B cell (primary cell): ENCODE measurements around the gene RERE. TPM values are rescaled to one million over a fixed set of nuclear protein-coding genes. Genes with fewer than 3 reads are reported as not detected.
A peak's percentile ranks its signal among the peaks of the same experiment; 100 is the strongest.

Experiments used
- ATAC-seq: fragments of 200-7000 bp; cut with Tn5 transposase; one replicate; pipeline ENCODE4 v1.10.0; 2021; ENCODE audit warnings: low read depth, mild to moderate bottlenecking, moderate number of reproducible peaks, moderate library complexity
- CTCF ChIA-PET: fragments of 350-600 bp; sonication (Branson Sonifier 250); formaldehyde crosslinking; loops from one replicate; lab custom pipeline; 2021; ENCODE audit warnings: antibody characterized with exemption, inconsistent platforms; lab: Charles Lee
- POLR2A ChIA-PET: fragments of 350-600 bp; sonication (Branson Sonifier 250); formaldehyde crosslinking; loops from one replicate; lab custom pipeline; 2021; ENCODE audit warnings: antibody characterized with exemption; lab: Charles Lee
- DNase-seq: peaks from one replicate; pipeline ENCODE4 v3.0.0; 2013
- H2AFZ ChIP-seq: 2 replicates; pipeline ENCODE4 v1.6.1; 2012; ENCODE audit warnings: mild to moderate bottlenecking, low read depth, low read length; ENCODE audit not compliant: insufficient read depth, poor library complexity, severe bottlenecking
- H3K27ac ChIP-seq, 2 donors: 1 replicate in 1 of 2; 2 replicates in 1 of 2; pipeline ENCODE4 v1.5.1; 2012 to 2013; ENCODE audit warnings: low read length in 2 of 2, mild to moderate bottlenecking in 2 of 2, moderate library complexity in 1 of 2
- H3K27me3 ChIP-seq, 4 experiments: fragments of 200-600 bp in 1 of 4; sonication (generic) in 1 of 4; replicated peaks in 1 of 4; 1 replicate in 2 of 4; 2 replicates in 2 of 4; pipeline versions ENCODE4 v1.6.1 to v1.7.0; 2013 to 2016; ENCODE audit warnings: low read length in 3 of 4, mild to moderate bottlenecking in 2 of 4, mixed read lengths in 1 of 4, moderate library complexity in 1 of 4; ENCODE audit not compliant: insufficient read depth in 4 of 4, control insufficient read depth in 3 of 4; ENCODE audit errors: control extremely low read depth in 1 of 4
- H3K36me3 ChIP-seq, 2 experiments: replicated peaks in 1 of 2; 1 replicate in 1 of 2; 2 replicates in 1 of 2; pipeline versions ENCODE4 v1.6.1 to v1.7.1; 2013; ENCODE audit warnings: low read length in 1 of 2; ENCODE audit not compliant: insufficient read depth in 2 of 2, control insufficient read depth in 1 of 2; ENCODE audit errors: control extremely low read depth in 1 of 2, extremely low read depth in 1 of 2
- H3K4me1 ChIP-seq, 2 donors: fragments of 200-600 bp in 1 of 2; sonication (generic) in 1 of 2; 1 replicate in 1 of 2; 2 replicates in 1 of 2; pipeline versions ENCODE4 v1.5.1 to v1.6.1; 2013 to 2017; ENCODE audit warnings: low read length in 2 of 2; ENCODE audit not compliant: control insufficient read depth in 2 of 2, insufficient read depth in 2 of 2
- H3K4me2 ChIP-seq: replicated peaks from 2 replicates; pipeline ENCODE3; 2012; ENCODE audit warnings: mild to moderate bottlenecking, low read depth, low read length; ENCODE audit not compliant: poor library complexity, severe bottlenecking
- H3K4me3 ChIP-seq, 5 experiments: fragments of 200-600 bp in 1 of 5; sonication (generic) in 1 of 5; 1 replicate in 3 of 5; 2 replicates in 2 of 5; pipeline versions ENCODE4 v1.5.1 to v1.7.0; 2011 to 2016; ENCODE audit warnings: low read length in 4 of 5, mild to moderate bottlenecking in 4 of 5, low read depth in 2 of 5, control low read depth in 1 of 5, moderate library complexity in 1 of 5; ENCODE audit not compliant: insufficient read depth in 1 of 5; ENCODE audit errors: control extremely low read depth in 1 of 5, extremely low read depth in 1 of 5
- H3K79me2 ChIP-seq: fragments of 200-600 bp; sonication (generic); one replicate; pipeline ENCODE4 v1.6.0; 2016; ENCODE audit warnings: low read length; ENCODE audit not compliant: control insufficient read depth, insufficient read depth
- H3K9ac ChIP-seq: fragments of 200-600 bp; sonication (generic); 2 replicates; pipeline ENCODE4 v1.6.1; 2017; ENCODE audit warnings: mild to moderate bottlenecking, low read length, moderate library complexity
- H3K9me3 ChIP-seq, 3 donors: one replicate each; pipeline versions ENCODE4 v1.6.1 to v1.7.1; 2013; ENCODE audit warnings: low read length in 2 of 3; ENCODE audit not compliant: control insufficient read depth in 2 of 3, insufficient read depth in 1 of 3; ENCODE audit errors: control extremely low read depth in 1 of 3
- H4K20me1 ChIP-seq: 2 replicates; pipeline ENCODE4 v1.6.0; 2012; ENCODE audit warnings: mild to moderate bottlenecking, low read length; ENCODE audit not compliant: insufficient read depth, control insufficient read depth, poor library complexity, severe bottlenecking
- H3K27ac Mint-ChIP-seq: one replicate; pipeline ENCODE4 v1.8.0; 2021; ENCODE audit warnings: mixed read lengths
- H3K27me3 Mint-ChIP-seq: one replicate; pipeline ENCODE4 v1.8.0; 2021; ENCODE audit warnings: mixed read lengths
- H3K4me1 Mint-ChIP-seq: one replicate; pipeline ENCODE4 v1.8.0; 2021; ENCODE audit warnings: mixed read lengths
- H3K4me3 Mint-ChIP-seq: one replicate; pipeline ENCODE4 v1.8.0; 2021; ENCODE audit warnings: mixed read lengths
- H3K9me3 Mint-ChIP-seq: one replicate; pipeline ENCODE4 v1.8.0; 2022; ENCODE audit warnings: mixed read lengths; ENCODE audit not compliant: insufficient read depth
- CTCF ChIP-seq: fragments of 200-600 bp; IDR thresholded peaks from one replicate; pipeline ENCODE4 v1.8.0; 2022; ENCODE audit warnings: antibody characterized with exemption, mild to moderate bottlenecking
- EZH2 ChIP-seq: IDR thresholded peaks from 2 replicates; pipeline ENCODE4 v1.6.1; 2012; ENCODE audit warnings: borderline replicate concordance, low read depth, mild to moderate bottlenecking, moderate library complexity, low read length; ENCODE audit not compliant: insufficient read depth, poor library complexity, severe bottlenecking
- WGBS: methylation state at CpG from one replicate; pipeline ENCODE4 v1.1.5; 2013; ENCODE audit warnings: missing lambda C conversion rate; ENCODE audit not compliant: insufficient coverage; 5-methylcytosine and 5-hydroxymethylcytosine counted together
- intact Hi-C: fragments of 100-400 bp; cut with micrococcal nuclease; formaldehyde crosslinking; loops from one replicate; pipeline ENCODE4 v1.10.0; 2022
- polyA plus RNA-seq: library from polyadenylated mRNA; depleted of rRNA; stranded (reverse); fragments of >200 nt; gene quantifications from 2 replicates; pipeline ENCODE4 v1.2.3, GENCODE V29; 2012
- total RNA-seq, 2 donors: library from RNA; stranded (reverse); fragments of 120-200 nt in 1 of 2; gene quantifications; 1 replicate in 1 of 2; 2 replicates in 1 of 2; pipeline versions ENCODE4 v1.2.3 to v1.2.4, GENCODE V29; 2013 to 2022

RERE gene
- total and polyA plus RNA-seq, 2 donors (not counting 1 experiment from before 2014, with no cell fraction given) = 27.3 to 132 TPM

GRCh38 chr1:8862528-8862927, 45.1 kb upstream of the RERE start:
- ChIA-PET POLR2A (no interaction called here), CTCF (interaction anchor here (0.5 to 13.0 kb wide), 15 partner anchors 10 to 530 kb away, joined by 3 to 119 read pairs (median 3); partner anchors contain the start of gene ENO1)
- peak; percentile 50 for ATAC-seq
- H3K4me3 ChIP-seq = no peak overlapping the region
- no peaks in the 10 kb centered on the region for H3K27me3 ChIP-seq
- no peak overlapping the region for H3K9ac ChIP-seq
- H2AFZ ChIP-seq = no peak overlapping the region
- Mint-ChIP-seq H3K27ac (no peak overlapping the region), H3K4me1 (peaks cover 18% of the 10 kb centered on the region), H3K9me3 (no peaks in the 10 kb centered on the region), H3K27me3 (no peaks in the 10 kb centered on the region), H3K4me3 (no peak overlapping the region)
- no peak overlapping the region for H3K27ac ChIP-seq
- no peak overlapping the region for H3K4me2 ChIP-seq
- DNase-seq = peak; percentile 55
- H3K9me3 ChIP-seq = no peaks in the 10 kb centered on the region
- intact Hi-C loops = no loop called here
- peaks cover 15% of the 10 kb centered on the region for H4K20me1 ChIP-seq
- peak; percentile 67 for TF ChIP-seq CTCF
- no peak for TF ChIP-seq EZH2
- peaks cover 11 to 89% of the 10 kb centered on the region in 2 experiments for H3K36me3 ChIP-seq
- H3K79me2 ChIP-seq = no peaks in the 10 kb centered on the region
- 89% methylated on average over 3 of the region's 4 CpGs for WGBS
- H3K4me1 ChIP-seq = peaks cover 7 to 8% of the 10 kb centered on the region in 2 donors

GRCh38 chr1:8860738-8861516, 43.5 kb upstream of the RERE start:
- H4K20me1 ChIP-seq = peaks cover 15% of the 10 kb centered on the region
- no peak overlapping the region for H3K4me3 Mint-ChIP-seq

More at GRCh38 chr1:8860738-8861516, 43.5 kb upstream of the RERE start:
- ChIA-PET POLR2A (no interaction called here), CTCF (interaction anchor here (0.6 to 13.0 kb wide), 14 partner anchors 12 to 299 kb away, joined by 3 to 119 read pairs (median 3); partner anchors contain the start of gene ENO1)
- DNase-seq = no peak
- Histone ChIP-seq H3K4me1 (peaks cover 7 to 8% of the 10 kb centered on the region in 2 donors), H3K4me2 (no peak overlapping the region), H3K9me3 (no peaks in the 10 kb centered on the region), H3K36me3 (peaks cover 8 to 79% of the 10 kb centered on the region in 2 experiments), H3K79me2 (no peaks in the 10 kb centered on the region), H3K27ac (no peak overlapping the region), H3K9ac (no peak overlapping the region), H2AFZ (no peak overlapping the region), H3K4me3 (no peak overlapping the region), H3K27me3 (no peaks in the 10 kb centered on the region)
- intact Hi-C loops = no loop called here
- no peak for ATAC-seq
- Mint-ChIP-seq H3K9me3 (peaks cover 2% of the 10 kb centered on the region), H3K27me3 (no peaks in the 10 kb centered on the region), H3K4me1 (peaks cover 18% of the 10 kb centered on the region), H3K27ac (no peak overlapping the region)
- no peak for TF ChIP-seq EZH2
- TF ChIP-seq CTCF = no peak
- 77% methylated on average over 20 of the region's 21 CpGs for WGBS
